ENCODE measurements around the gene NPTN. TPM values are rescaled to one million over a fixed set of nuclear protein-coding genes. Genes with fewer than 3 reads are reported as not detected.
A peak's percentile ranks its signal among the peaks of the same experiment; 100 is the strongest.
"Not testable (repeated sequence)": the region's sequence is repeated elsewhere in the genome, so short reads cannot be mapped to it uniquely, and the experiment has no call there.

Gene NPTN
- total RNA-seq, 1 donor from 2014 or later, result 211 TPM

DNA sequence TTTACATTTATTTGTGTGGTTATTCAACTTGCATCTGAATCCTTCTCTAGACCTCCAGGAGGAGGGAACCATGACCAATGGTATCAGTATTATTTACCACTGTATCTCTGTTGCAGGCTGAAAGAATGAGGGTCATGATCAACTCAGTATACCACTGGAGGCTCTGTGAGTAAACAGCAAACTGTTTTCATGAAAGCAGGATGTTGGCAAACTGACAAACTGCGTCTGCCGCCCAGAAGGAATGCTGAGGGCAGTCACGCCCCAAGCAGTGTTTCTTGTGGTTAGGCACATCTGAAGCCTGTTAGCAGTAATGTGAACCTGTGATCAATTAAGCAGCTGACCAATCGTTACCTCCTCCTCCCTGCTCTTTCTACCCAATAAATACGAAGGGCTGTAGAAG is 6.3 kb upstream of the NPTN start:
- not testable (repeated sequence) for ATAC-seq; DNase-seq (ENCODE audit: missing footprints)
- intact Hi-C loops (cut with DNase I), result loop anchor here (5.0 to 10.0 kb wide), 5 partner anchors 43 to 397 kb away; partner anchors contain the start of genes CD276 and HCN4

GRCh38 chr15:73637527-73637926 is 4.3 kb upstream of the NPTN start:
- intact Hi-C loops (cut with DNase I), result loop anchor here (5.0 to 10.0 kb wide), 5 partner anchors 45 to 395 kb away; partner anchors contain the start of genes CD276 and HCN4
- no peak for DNase-seq (ENCODE audit: missing footprints)

GRCh38 chr15:73633991-73634495 is 854 bp upstream of the NPTN start:
- ATAC-seq (no peak), DNase-seq (ENCODE audit: missing footprints) (no peak)
- intact Hi-C loops (cut with DNase I), result loop anchor here (5.0 to 10.0 kb wide), 3 partner anchors 37 to 329 kb away; partner anchors contain the start of gene HCN4

More at GRCh38 chr15:73637527-73637926, 4.3 kb upstream of the NPTN start:
- no peak for ATAC-seq

DNA sequence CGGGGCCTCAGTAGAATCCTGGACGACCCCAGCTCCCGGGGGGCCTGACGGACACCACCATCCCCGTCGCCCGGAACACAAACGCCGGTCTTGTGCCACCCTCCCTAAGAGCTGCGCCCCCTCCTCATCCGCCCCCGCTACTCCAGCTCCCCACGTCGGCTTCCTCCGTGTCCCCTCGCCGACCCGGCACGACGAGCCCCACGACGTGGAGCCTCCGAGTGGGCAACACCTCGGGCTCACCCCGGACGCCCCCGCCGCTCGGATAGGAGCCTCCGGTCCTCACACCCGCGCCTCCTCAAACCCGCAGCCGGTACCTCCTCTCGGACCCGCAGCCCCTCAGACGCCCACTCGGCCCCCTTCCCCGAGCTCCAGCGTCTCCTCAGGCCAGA is 525 bp downstream of the NPTN start:
- intact Hi-C loops (cut with DNase I), result loop anchor here (5.0 to 10.0 kb wide), 3 partner anchors 35 to 328 kb away; partner anchors contain the start of gene HCN4
- ATAC-seq (peak; percentile 0), DNase-seq (ENCODE audit: missing footprints) (peak; percentile 78)

GRCh38 chr15:73631915-73632669 is 1.1 kb downstream of the NPTN start:
- intact Hi-C loops (cut with DNase I), result loop anchor here (5.0 to 10.0 kb wide), 3 partner anchors 35 to 327 kb away; partner anchors contain the start of gene HCN4
- no peak for DNase-seq (ENCODE audit: missing footprints)
- ATAC-seq, result peak; percentile 60

GRCh38 chr15:73630921-73631362 is 2.2 kb downstream of the NPTN start:
- no peak for ATAC-seq
- intact Hi-C loops (cut with DNase I), result loop anchor here (5.0 to 10.0 kb wide), 3 partner anchors 34 to 326 kb away; partner anchors contain the start of gene HCN4

DNA sequence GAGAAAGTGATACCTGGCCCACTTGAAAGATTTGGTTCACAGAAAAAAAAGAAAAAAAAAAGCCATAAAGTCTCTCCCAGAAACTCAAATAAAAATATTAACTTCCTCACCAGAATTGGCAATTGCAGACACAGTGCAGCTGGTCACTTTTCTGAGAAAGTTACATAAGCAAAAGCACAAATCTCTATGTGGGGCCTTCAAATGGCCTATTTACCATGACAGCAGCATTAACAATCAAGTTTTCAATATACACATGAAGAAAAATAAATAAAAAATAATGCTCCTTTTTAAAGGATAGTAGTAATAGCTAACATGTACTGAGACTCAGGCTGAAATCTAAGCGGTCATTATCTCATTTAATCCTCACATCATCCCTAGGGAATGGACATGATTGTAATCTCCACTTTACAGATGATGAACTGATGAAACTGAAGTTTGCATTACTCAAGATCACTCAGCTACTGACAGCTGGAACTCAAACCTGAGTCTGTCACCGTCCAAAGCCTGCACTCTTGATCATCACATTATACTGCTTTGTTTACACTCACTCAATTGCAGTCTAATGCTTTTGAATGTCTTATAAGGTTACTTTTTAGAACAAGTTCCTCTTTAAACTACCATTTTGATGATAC is 3.3 kb downstream of the NPTN start:
- intact Hi-C loops (cut with DNase I), result loop anchor here (5.0 to 10.0 kb wide), 3 partner anchors 33 to 325 kb away; partner anchors contain the start of gene HCN4
- DNase-seq (ENCODE audit: missing footprints) (no peak), ATAC-seq (no peak)

More at GRCh38 chr15:73630921-73631362, 2.2 kb downstream of the NPTN start:
- DNase-seq (ENCODE audit: missing footprints), result no peak

DNA sequence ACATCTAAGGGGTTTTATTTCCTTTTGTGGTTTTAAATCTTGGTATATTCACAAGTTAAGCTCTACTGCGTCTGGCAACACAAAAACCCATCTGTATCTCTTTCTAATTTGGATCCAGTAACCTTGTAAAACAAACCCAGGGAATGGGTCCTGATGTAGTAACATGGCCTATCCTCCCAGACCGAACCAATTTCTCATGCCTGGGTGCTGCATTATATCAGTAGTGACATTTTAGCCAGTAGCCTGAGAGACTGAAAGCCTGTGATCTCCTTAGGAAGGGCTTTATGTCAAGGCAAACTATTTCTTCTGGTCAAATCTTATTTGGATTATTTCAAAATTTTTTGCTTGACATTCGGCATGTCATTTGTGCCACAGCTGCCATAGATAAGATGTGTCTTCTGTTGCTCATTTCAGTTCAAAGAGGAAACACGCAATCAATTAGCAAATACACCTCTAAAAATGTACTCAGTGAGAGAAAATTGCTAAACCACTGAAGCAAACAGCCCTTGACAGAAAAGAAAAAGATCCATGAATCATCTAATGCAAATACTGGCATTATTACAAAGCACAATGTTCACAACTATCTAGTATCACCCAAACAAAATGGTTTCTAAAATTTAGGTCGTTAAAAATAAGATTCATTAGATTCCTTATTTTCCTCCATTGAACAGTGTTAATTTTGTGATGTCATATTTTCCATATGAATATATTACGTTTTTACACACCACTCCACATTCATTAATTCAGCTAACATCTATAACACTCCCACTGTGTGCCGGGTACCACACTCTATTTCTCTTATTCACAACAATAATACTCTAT is 4.0 kb downstream of the NPTN start:
- DNase-seq (ENCODE audit: missing footprints), result no peak
- intact Hi-C loops (cut with DNase I), result no loop called here
- no peak for ATAC-seq

GRCh38 chr15:73628102-73628501 is 5.1 kb downstream of the NPTN start:
- DNase-seq (ENCODE audit: missing footprints) (no peak), ATAC-seq (no peak)
- intact Hi-C loops (cut with DNase I), result no loop called here

DNA sequence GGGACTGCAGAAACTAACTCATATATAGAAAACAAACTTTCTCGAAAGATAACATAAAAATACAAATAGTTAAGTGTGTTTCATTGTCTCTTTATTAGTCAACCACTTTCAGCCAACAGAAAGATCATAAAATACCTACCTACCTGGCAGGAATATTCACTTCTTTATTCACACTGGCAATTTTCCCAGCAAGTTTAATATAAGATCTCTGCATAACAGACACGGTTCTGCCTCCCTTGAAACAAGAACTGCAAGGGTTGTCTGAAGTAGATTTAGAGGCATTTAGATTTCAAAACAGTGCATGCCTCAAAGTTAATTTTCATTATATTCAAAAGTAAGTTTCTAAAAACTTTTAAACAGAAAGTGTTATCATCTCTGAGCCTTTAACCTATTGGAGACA is 7.1 kb downstream of the NPTN start:
- no peak for DNase-seq (ENCODE audit: missing footprints)
- ATAC-seq, result no peak
- intact Hi-C loops (cut with DNase I), result no loop called here

GRCh38 chr15:73624530-73624929 is 8.7 kb downstream of the NPTN start:
- peak; percentile 34 for ATAC-seq
- DNase-seq (ENCODE audit: missing footprints), result no peak
- intact Hi-C loops (cut with DNase I), result no loop called here

DNA sequence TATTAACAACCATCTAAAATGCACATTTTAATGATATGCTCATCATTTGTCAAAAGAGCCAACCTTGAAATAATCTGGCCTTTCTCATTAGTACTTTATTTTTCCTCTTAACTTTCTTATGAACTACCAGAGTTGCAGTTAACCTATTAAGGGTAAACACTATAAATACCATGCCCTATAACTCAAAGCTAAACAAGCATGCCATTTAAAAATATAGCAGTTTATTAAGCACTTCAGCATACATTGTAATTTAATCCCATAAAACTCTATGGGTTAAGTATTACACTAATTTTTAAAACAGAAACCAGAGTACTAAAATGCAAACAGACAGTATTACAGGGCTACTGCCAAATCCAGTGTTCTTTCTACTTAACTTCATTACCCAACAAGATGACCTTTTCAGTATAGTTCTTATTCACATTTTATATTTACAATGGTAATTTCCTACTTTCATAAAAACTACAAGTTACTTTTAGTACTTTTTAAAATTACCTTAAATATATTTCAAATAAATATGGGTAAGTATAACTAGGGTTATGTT is 11.8 kb downstream of the NPTN start:
- intact Hi-C loops (cut with DNase I), result no loop called here
- no peak for ATAC-seq
- no peak for DNase-seq (ENCODE audit: missing footprints)

- intact Hi-C loops (cut with DNase I), result no loop called here
- DNase-seq (ENCODE audit: missing footprints) (no peak), ATAC-seq (no peak)
Observed at GRCh38 chr15:73620078-73620477, 13.1 kb downstream of the NPTN start.

- ATAC-seq (no peak), DNase-seq (ENCODE audit: missing footprints) (no peak)
- intact Hi-C loops (cut with DNase I), result no loop called here
Observed at GRCh38 chr15:73617913-73618312, 15.3 kb downstream of the NPTN start.

- ATAC-seq (no peak), DNase-seq (ENCODE audit: missing footprints) (no peak)
- intact Hi-C loops (cut with DNase I), result no loop called here
Observed at GRCh38 chr15:73617301-73617831, 15.8 kb downstream of the NPTN start.

DNA sequence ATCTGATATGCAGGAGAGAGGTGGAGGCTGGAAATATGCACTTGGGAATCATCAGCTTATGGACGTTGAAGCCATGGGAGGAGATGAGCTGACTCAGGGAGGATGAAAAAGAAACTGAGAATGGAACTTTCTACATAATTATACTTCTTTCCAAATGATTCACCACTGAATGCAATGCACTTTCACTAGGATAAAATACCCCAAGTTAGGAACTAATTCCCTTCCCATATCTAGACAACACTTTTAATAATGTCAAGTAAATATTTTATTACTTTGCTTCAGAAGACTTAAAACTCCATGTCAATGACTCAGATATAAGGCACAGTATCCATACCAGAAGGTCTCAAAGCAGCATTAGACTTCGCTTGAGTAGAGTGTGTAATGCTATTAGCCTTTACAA is 24.2 kb downstream of the NPTN start:
- intact Hi-C loops (cut with DNase I), result no loop called here
- ATAC-seq (no peak), DNase-seq (ENCODE audit: missing footprints) (no peak)

DNA sequence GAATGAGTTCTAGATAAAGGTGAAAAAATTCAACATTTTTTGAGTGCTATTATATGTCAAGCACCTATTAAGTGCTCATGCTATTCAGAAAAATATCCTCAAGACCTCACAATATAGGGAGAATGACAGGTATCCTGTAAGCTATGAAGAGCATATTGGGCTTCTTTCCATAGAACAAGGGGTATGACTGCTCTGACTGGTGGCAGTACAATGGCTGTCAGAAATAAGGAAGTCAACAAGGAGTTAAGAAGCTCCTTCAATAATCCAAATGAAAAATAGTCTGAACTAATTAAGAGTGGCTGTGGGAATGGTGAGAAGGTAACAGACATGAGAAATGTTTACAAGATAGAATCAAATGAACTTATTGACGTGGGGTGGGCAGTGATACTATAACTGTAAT is 24.7 kb downstream of the NPTN start:
- ATAC-seq, result no peak
- DNase-seq (ENCODE audit: missing footprints), result no peak
- intact Hi-C loops (cut with DNase I), result no loop called here

DNA sequence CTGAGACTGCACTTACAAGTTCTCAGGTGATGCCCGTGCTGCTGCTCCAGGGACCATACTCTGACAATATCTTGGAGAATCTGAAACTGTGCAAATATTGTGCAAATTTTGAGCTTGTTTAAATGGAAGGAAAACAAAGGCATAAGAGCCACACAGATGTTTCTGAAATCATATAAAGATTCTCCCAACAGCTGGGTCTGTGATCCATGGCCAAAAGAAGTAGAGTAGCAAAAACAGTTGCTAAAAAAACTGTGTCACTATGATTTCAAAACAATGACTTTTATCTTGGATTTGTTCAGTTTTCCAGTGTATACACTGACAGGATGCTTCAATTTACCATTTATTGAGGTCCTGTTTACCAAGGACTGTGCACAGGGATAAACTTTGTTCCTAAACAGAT is 25.3 kb downstream of the NPTN start:
- DNase-seq (ENCODE audit: missing footprints), result no peak
- no peak for ATAC-seq
- intact Hi-C loops (cut with DNase I), result no loop called here

Data from Right ventricle myocardium inferior (tissue), 1 donor.